ENCODE measurements around the gene MERTK. TPM values are rescaled to one million over a fixed set of nuclear protein-coding genes. Genes with fewer than 3 reads are reported as not detected.

The MERTK gene
- total RNA-seq, 4 donors from 2014 or later: 10.8 to 28.6 (median 11.6) TPM

DNA sequence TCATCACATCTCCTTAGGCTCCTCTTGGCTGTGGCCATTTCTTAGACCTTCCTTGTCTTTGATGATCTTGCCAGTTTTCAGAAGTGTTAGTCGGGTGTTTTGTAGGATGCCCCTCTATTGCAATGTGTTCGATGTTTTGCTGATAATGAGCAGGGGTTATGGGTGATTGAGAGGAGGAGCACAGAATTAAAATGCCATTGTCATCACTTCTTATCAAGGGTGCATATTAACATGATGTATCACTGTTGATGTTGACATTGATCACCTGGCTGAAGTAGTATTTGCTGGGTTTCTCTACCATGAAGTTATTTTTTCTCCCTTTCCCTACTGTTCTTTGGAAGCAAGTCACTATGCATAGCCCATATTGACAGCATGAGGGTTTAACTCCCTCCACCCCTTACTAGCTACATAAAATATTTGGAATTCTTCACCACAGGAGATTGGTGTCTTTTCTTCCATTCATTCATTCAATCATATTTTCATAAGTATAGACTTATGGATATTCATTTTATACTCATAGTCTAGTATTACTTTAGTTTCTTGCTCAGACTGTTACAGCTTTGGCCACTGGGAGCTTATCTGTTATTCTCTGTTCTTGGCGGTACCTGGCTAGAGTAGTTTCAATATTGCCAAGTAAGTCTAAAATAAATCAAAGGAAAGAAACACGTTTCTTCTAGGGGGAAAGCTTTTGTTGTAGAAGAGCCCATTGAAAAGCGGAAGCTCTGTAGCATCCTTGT, 102.2 kb downstream of the MERTK start:
- H3K9me3 ChIP-seq: no peaks in the 10 kb centered on the region
- H3K27ac ChIP-seq: peak overlapping the region in 1 of 4 donors; percentile 6
- DNase-seq: no peak
- WGBS, 2 donors (ENCODE audit: low coverage in 1 of 2): 80 to 83% methylated on average over 5 of the region's 5 CpGs
- H3K4me1 ChIP-seq: peaks cover 0 to 5% (median 2%) of the 10 kb centered on the region in 4 donors
- no peaks in the 10 kb centered on the region for H3K36me3 ChIP-seq
- intact Hi-C loops (cut with DNase I; ENCODE audit: low total_unique reads): no loop called here
- in situ Hi-C loops (cut with MboI; ENCODE audit: low pct_ligation_motif_present in 1 of 4, low pct_unique_long_range_greater_than_20kb in 1 of 4, low sequenced_read_pairs in 3 of 4): no loop called here
- TF ChIP-seq, protein P1, sequence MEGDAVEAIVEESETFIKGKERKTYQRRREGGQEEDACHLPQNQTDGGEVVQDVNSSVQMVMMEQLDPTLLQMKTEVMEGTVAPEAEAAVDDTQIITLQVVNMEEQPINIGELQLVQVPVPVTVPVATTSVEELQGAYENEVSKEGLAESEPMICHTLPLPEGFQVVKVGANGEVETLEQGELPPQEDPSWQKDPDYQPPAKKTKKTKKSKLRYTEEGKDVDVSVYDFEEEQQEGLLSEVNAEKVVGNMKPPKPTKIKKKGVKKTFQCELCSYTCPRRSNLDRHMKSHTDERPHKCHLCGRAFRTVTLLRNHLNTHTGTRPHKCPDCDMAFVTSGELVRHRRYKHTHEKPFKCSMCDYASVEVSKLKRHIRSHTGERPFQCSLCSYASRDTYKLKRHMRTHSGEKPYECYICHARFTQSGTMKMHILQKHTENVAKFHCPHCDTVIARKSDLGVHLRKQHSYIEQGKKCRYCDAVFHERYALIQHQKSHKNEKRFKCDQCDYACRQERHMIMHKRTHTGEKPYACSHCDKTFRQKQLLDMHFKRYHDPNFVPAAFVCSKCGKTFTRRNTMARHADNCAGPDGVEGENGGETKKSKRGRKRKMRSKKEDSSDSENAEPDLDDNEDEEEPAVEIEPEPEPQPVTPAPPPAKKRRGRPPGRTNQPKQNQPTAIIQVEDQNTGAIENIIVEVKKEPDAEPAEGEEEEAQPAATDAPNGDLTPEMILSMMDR (IDR thresholded peaks at IDR 0.05): no peak
- TF ChIP-seq EP300 (IDR thresholded peaks at IDR 0.05; ENCODE audit: low read depth) (no peak), POLR2AphosphoS5 (IDR thresholded peaks at IDR 0.05) (no peak)
- H3K27me3 ChIP-seq: no peaks in the 10 kb centered on the region
- no peak overlapping the region for H3K4me3 ChIP-seq

DNA sequence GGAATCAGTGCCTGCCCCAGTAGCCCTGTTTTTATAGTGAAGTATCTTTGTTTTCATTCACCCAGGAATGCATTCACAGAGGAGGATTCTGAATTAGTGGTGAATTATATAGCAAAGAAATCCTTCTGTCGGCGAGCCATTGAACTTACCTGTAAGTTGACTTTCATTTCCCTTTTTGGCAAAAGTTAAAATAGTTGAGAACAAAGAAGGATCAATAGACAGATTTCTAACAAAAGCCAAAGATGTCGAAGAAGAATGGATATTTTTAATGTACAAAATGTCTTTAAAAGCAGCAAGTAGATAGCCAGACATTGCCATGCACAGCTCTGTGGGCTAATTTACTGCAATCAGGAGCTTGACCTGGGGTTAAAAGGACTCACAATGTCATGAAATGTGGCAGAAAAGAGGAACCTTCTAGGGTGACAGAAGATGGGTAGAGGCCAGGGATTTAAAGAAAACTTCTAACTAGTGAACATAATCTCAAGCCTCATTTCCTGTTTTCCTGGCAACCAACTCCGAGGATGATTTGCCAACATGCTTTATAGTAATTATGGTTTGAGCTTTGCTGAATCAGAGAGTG, 102.8 kb downstream of the MERTK start:
- no peaks in the 10 kb centered on the region for H3K9me3 ChIP-seq
- no peak overlapping the region for H3K4me3 ChIP-seq
- DNase-seq: no peak
- in situ Hi-C loops (cut with MboI; ENCODE audit: low pct_ligation_motif_present in 1 of 4, low pct_unique_long_range_greater_than_20kb in 1 of 4, low sequenced_read_pairs in 3 of 4) (no loop called here), intact Hi-C loops (cut with DNase I; ENCODE audit: low total_unique reads) (no loop called here)
- no peak for TF ChIP-seq POLR2A (IDR thresholded peaks at IDR 0.05)
- TF ChIP-seq POLR2AphosphoS5 (IDR thresholded peaks at IDR 0.05): no peak
- TF ChIP-seq, protein P1 (IDR thresholded peaks at IDR 0.05): no peak
- no peak for TF ChIP-seq EP300 (IDR thresholded peaks at IDR 0.05; ENCODE audit: low read depth)
- peaks cover 0 to 3% (median 1%) of the 10 kb centered on the region in 4 donors for H3K4me1 ChIP-seq
- 62 to 75% methylated on average over 4 of the region's 4 CpGs for WGBS, 2 donors (ENCODE audit: low coverage in 1 of 2)
- no peaks in the 10 kb centered on the region for H3K27me3 ChIP-seq
- no peaks in the 10 kb centered on the region for H3K36me3 ChIP-seq
- H3K27ac ChIP-seq: peak overlapping the region in 1 of 4 donors; percentile 6

DNA sequence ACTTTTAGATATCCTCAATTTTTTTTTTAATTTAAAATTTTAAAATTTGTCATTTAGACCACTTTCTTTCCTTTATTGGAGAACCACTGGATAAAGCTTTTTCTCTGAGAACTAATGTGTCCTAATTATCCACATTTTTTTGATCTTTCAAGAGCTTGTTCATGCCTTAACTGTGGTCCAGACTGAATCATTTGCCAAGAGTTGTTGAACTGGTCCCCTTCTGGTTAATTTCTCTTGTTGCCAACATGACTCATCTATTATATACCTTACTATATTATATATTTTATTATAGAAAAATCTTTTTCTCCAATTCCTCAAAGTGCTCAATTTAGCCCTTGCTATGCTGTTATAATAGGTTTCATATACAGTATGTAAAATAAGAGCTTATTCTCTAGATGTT, 103.5 kb downstream of the MERTK start:
- H3K27ac ChIP-seq: no peak overlapping the region
- H3K4me3 ChIP-seq: no peak overlapping the region
- H3K27me3 ChIP-seq: no peaks in the 10 kb centered on the region
- H3K4me1 ChIP-seq: peaks cover 0 to 3% (median 1%) of the 10 kb centered on the region in 4 donors
- TF ChIP-seq POLR2AphosphoS5 (IDR thresholded peaks at IDR 0.05) (no peak), POLR2A (IDR thresholded peaks at IDR 0.05) (no peak), EP300 (IDR thresholded peaks at IDR 0.05; ENCODE audit: low read depth) (no peak)
- TF ChIP-seq, protein P1 (IDR thresholded peaks at IDR 0.05): no peak
- in situ Hi-C loops (cut with MboI; ENCODE audit: low pct_ligation_motif_present in 1 of 4, low pct_unique_long_range_greater_than_20kb in 1 of 4, low sequenced_read_pairs in 3 of 4) (no loop called here), intact Hi-C loops (cut with DNase I; ENCODE audit: low total_unique reads) (no loop called here)
- H3K9me3 ChIP-seq: no peaks in the 10 kb centered on the region
- DNase-seq: no peak
- no peaks in the 10 kb centered on the region for H3K36me3 ChIP-seq

DNA sequence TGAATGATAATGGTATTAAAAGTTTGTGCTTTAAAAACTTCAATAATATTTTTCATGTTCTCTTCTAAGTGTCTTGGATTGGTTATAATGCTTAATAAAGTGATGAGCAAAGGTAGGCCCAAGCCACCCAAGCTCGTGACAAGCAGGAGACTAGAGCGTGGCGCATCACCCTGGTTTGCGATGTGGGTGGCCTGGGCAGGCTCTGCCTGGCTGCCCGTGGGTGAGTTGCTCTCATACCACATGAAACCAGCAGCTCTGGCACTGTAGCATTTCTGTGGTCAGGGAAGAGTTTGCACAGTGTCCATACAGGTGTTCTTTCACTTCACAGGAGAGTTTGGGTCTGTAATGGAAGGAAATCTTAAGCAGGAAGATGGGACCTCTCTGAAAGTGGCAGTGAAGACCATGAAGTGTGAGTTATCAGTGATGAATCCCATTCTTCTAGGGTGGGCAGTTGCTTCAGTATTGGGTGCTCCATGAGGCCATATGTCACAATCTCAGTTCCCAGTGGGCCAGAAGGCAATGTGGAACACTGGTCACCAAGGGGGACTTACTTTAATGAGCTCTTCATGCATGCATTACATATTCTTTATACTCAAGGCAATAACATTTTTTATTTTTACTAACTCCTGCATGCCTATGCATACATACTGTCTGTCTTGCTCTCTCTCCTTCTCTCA, 105.3 kb downstream of the MERTK start:
- H3K27ac ChIP-seq: no peak overlapping the region
- peaks cover 0 to 3% (median 1%) of the 10 kb centered on the region in 4 donors for H3K4me1 ChIP-seq

More for the DNA sequence above, 105.3 kb downstream of the MERTK start:
- DNase-seq: no peak
- H3K27me3 ChIP-seq: no peaks in the 10 kb centered on the region
- WGBS, 2 donors (ENCODE audit: low coverage in 1 of 2): 91% methylated on average over 5 of the region's 5 CpGs; no CpG with 5 or more reads in 1 of the 2 donors
- H3K36me3 ChIP-seq: peaks cover 0 to under 1% (median 0%) of the 10 kb centered on the region in 4 donors
- in situ Hi-C loops (cut with MboI; ENCODE audit: low pct_ligation_motif_present in 1 of 4, low pct_unique_long_range_greater_than_20kb in 1 of 4, low sequenced_read_pairs in 3 of 4) (no loop called here), intact Hi-C loops (cut with DNase I; ENCODE audit: low total_unique reads) (no loop called here)
- no peaks in the 10 kb centered on the region for H3K9me3 ChIP-seq
- TF ChIP-seq POLR2A (IDR thresholded peaks at IDR 0.05) (no peak), POLR2AphosphoS5 (IDR thresholded peaks at IDR 0.05) (no peak), EP300 (IDR thresholded peaks at IDR 0.05; ENCODE audit: low read depth) (no peak)
- TF ChIP-seq, protein P1 (IDR thresholded peaks at IDR 0.05): no peak
- H3K4me3 ChIP-seq: no peak overlapping the region
